HEK293 (cell line): ENCODE results near the gene FOXO3.
"Not testable (repeated sequence)": the region's sequence is repeated elsewhere in the genome, so short reads cannot be mapped to it uniquely, and the experiment has no call there.

ENCODE experiments used
- CTCF ChIA-PET: fragments of 350-600 bp; formaldehyde crosslinking; extraction: SDS; loops from one replicate; lab custom pipeline; 2021; ENCODE audit warnings: antibody characterized with exemption; lab: Yijun Ruan, JAX
- POLR2A ChIA-PET: fragments of 300-600 bp; formaldehyde crosslinking; extraction: SDS; loops from one replicate; lab custom pipeline; 2020; ENCODE audit warnings: antibody characterized with exemption, inconsistent platforms; lab: Yijun Ruan, JAX
- H3K27ac ChIP-seq: fragments of 200-500 bp; sonication (Bioruptor generic); 2 replicates; pipeline ENCODE4 v1.5.1; 2014; ENCODE audit warnings: low read depth, low read length, control low read depth, inconsistent platforms; ENCODE audit errors: extremely low read depth
- H3K36me3 ChIP-seq, 2 experiments: fragments of 200-500 bp in 1 of 2; sonication (Bioruptor generic) in 1 of 2; 1 replicate in 1 of 2; 2 replicates in 1 of 2; pipeline ENCODE4 v1.5.1; 2014 to 2017; ENCODE audit warnings: inconsistent platforms in 2 of 2, low read length in 2 of 2; ENCODE audit not compliant: control insufficient read depth in 2 of 2, insufficient read depth in 1 of 2
- H3K4me1 ChIP-seq: fragments of 200-500 bp; sonication (Bioruptor generic); 2 replicates; pipeline ENCODE4 v1.5.1; 2014; ENCODE audit warnings: mild to moderate bottlenecking, low read length, inconsistent platforms; ENCODE audit not compliant: control insufficient read depth, insufficient read depth
- H3K4me3 ChIP-seq: 2 replicates; pipeline ENCODE4 v1.5.1; 2011; ENCODE audit warnings: low read depth, mild to moderate bottlenecking, control low read depth, low read length, moderate library complexity
- H3K9me3 ChIP-seq: fragments of 200-500 bp; sonication (Bioruptor generic); 2 replicates; pipeline ENCODE4 v1.5.1; 2014; ENCODE audit warnings: low read depth, low read length, inconsistent platforms; ENCODE audit not compliant: control insufficient read depth, insufficient read depth
- ATF2 ChIP-seq: fragments of 450-650 bp; formaldehyde crosslinking; IDR thresholded peaks from 2 replicates; pipeline ENCODE4 v1.5.1; 2016; ENCODE audit warnings: missing biosample characterization, missing genetic modification characterization, low read depth
- BCL11B ChIP-seq: fragments of 450-650 bp; formaldehyde crosslinking; IDR thresholded peaks from 2 replicates; pipeline ENCODE4 v1.5.1; 2016; ENCODE audit warnings: low read depth, missing biosample characterization, missing genetic modification characterization
- GLIS2 ChIP-seq: fragments of 450-650 bp; formaldehyde crosslinking; IDR thresholded peaks from 2 replicates; pipeline ENCODE4 v1.5.1; 2016; ENCODE audit warnings: missing biosample characterization, missing genetic modification characterization
- INSM2 ChIP-seq: fragments of 450-650 bp; formaldehyde crosslinking; IDR thresholded peaks from 2 replicates; pipeline ENCODE4 v1.5.1; 2016; ENCODE audit warnings: missing biosample characterization, missing genetic modification characterization
- KLF1 ChIP-seq: fragments of 450-650 bp; formaldehyde crosslinking; IDR thresholded peaks from 2 replicates; pipeline ENCODE4 v1.5.1; 2016; ENCODE audit warnings: missing biosample characterization, missing genetic modification characterization
- KLF7 ChIP-seq: fragments of 450-650 bp; formaldehyde crosslinking; IDR thresholded peaks from 2 replicates; pipeline ENCODE4 v1.5.1; 2016; ENCODE audit warnings: missing biosample characterization, missing genetic modification characterization, borderline replicate concordance
- SCRT2 ChIP-seq: fragments of 450-650 bp; formaldehyde crosslinking; IDR thresholded peaks from 2 replicates; pipeline ENCODE4 v1.5.1; 2016; ENCODE audit warnings: missing biosample characterization, missing genetic modification characterization
- ZBTB1 ChIP-seq: fragments of 450-650 bp; formaldehyde crosslinking; IDR thresholded peaks from 2 replicates; pipeline ENCODE4 v1.5.1; 2016; ENCODE audit warnings: missing biosample characterization, missing genetic modification characterization
- ZBTB10 ChIP-seq: fragments of 450-650 bp; formaldehyde crosslinking; IDR thresholded peaks from 2 replicates; pipeline ENCODE4 v1.5.1; 2016; ENCODE audit warnings: missing biosample characterization, missing genetic modification characterization
- ZBTB17 ChIP-seq: fragments of 450-650 bp; formaldehyde crosslinking; IDR thresholded peaks from 2 replicates; pipeline ENCODE4 v1.5.1; 2016; ENCODE audit warnings: missing biosample characterization, missing genetic modification characterization
- ZBTB49 ChIP-seq: fragments of 450-650 bp; formaldehyde crosslinking; IDR thresholded peaks from 2 replicates; pipeline ENCODE4 v1.5.1; 2016; ENCODE audit warnings: missing biosample characterization, missing genetic modification characterization, low read depth
- ZEB2 ChIP-seq: fragments of 450-650 bp; formaldehyde crosslinking; IDR thresholded peaks from 2 replicates; pipeline ENCODE4 v1.5.1; 2016; ENCODE audit warnings: missing biosample characterization, missing genetic modification characterization
- ZFP69B ChIP-seq: fragments of 450-650 bp; formaldehyde crosslinking; IDR thresholded peaks from 2 replicates; pipeline ENCODE4 v1.5.1; 2016; ENCODE audit warnings: missing biosample characterization, missing genetic modification characterization
- ZNF10 ChIP-seq: fragments of 450-650 bp; formaldehyde crosslinking; IDR thresholded peaks from 2 replicates; pipeline ENCODE4 v1.5.1; 2017; ENCODE audit warnings: missing biosample characterization, missing genetic modification characterization
- ZNF138 ChIP-seq: fragments of 450-650 bp; formaldehyde crosslinking; IDR thresholded peaks from 2 replicates; pipeline ENCODE4 v1.5.1; 2016; ENCODE audit warnings: missing biosample characterization, missing genetic modification characterization, borderline replicate concordance
- ZNF16 ChIP-seq: fragments of 450-650 bp; formaldehyde crosslinking; IDR thresholded peaks from 2 replicates; pipeline ENCODE4 v1.5.1; 2016; ENCODE audit warnings: low read depth, missing biosample characterization, missing genetic modification characterization
- ZNF169 ChIP-seq: fragments of 450-650 bp; formaldehyde crosslinking; IDR thresholded peaks from 2 replicates; pipeline ENCODE4 v1.5.1; 2016; ENCODE audit warnings: missing biosample characterization, missing genetic modification characterization
- ZNF18 ChIP-seq: fragments of 450-650 bp; formaldehyde crosslinking; IDR thresholded peaks from 2 replicates; pipeline ENCODE4 v1.5.1; 2016; ENCODE audit warnings: missing biosample characterization, missing genetic modification characterization
- ZNF398 ChIP-seq: fragments of 450-650 bp; formaldehyde crosslinking; IDR thresholded peaks from 2 replicates; pipeline ENCODE4 v1.5.1; 2017; ENCODE audit warnings: missing biosample characterization, missing genetic modification characterization
- ZNF404 ChIP-seq: fragments of 450-650 bp; formaldehyde crosslinking; IDR thresholded peaks from 2 replicates; pipeline ENCODE4 v1.5.1; 2017; ENCODE audit warnings: missing biosample characterization, missing genetic modification characterization
- ZNF585B ChIP-seq: fragments of 450-650 bp; formaldehyde crosslinking; IDR thresholded peaks from 2 replicates; pipeline ENCODE4 v1.5.1; 2016; ENCODE audit warnings: missing biosample characterization, missing genetic modification characterization
- ZNF600 ChIP-seq: fragments of 450-650 bp; formaldehyde crosslinking; IDR thresholded peaks from 2 replicates; pipeline ENCODE4 v1.5.1; 2016; ENCODE audit warnings: missing biosample characterization, missing genetic modification characterization
- ZNF626 ChIP-seq: fragments of 450-650 bp; sonication (Bioruptor Pico); formaldehyde crosslinking; IDR thresholded peaks from 2 replicates; pipeline ENCODE4 v1.5.1; 2018; ENCODE audit warnings: missing biosample characterization, missing genetic modification characterization, inconsistent platforms

FOXO3 gene

GRCh38 chr6:108559884-108560462, 744 bp upstream of the FOXO3 start (continued):
- TF ChIP-seq ZNF16 (tag by site-specific recombination) = no peak
- peak; percentile 71; the same call in 1 of the 2 replicates for TF ChIP-seq ZNF398 (tag by site-specific recombination)
- TF ChIP-seq ZBTB10 = no peak
- TF ChIP-seq ZBTB1 = peak; percentile 54; the same call in 1 of the 2 replicates
- peak; percentile 85 for TF ChIP-seq ZBTB17 (tag by site-specific recombination)
- TF ChIP-seq ZNF169 = no peak
- TF ChIP-seq ZNF404 (tag by site-specific recombination) = no peak
- no peak for TF ChIP-seq KLF7 (tag by site-specific recombination)
- no peak; the same call in 1 of the 2 replicates for TF ChIP-seq BCL11B (tag by site-specific recombination)
- TF ChIP-seq ATF2 (tag by site-specific recombination) = peak; percentile 38; the same call in 1 of the 2 replicates
- peak; percentile 97 for TF ChIP-seq SCRT2 (tag by site-specific recombination)
- no peak for TF ChIP-seq ZBTB49 (tag by site-specific recombination)
- peak; percentile 78; the same call in 1 of the 2 replicates for TF ChIP-seq ZNF600 (tag by site-specific recombination)
- TF ChIP-seq ZNF10 = peak; percentile 21; the same call in 1 of the 2 replicates
- no peak for TF ChIP-seq ZNF626 (tag by site-specific recombination)
- no peak for TF ChIP-seq ZNF138 (tag by site-specific recombination)
- no peak for TF ChIP-seq ZNF18 (tag by site-specific recombination)
- TF ChIP-seq GLIS2 (tag by site-specific recombination) = no peak
- peak; percentile 70; the same call in 1 of the 2 replicates for TF ChIP-seq ZFP69B (tag by site-specific recombination)
- TF ChIP-seq ZNF585B (tag by site-specific recombination) = 0 out of 2 replicates have a peak, but pooled peaks have one; percentile 8
- peak; percentile 9 for TF ChIP-seq KLF1 (tag by site-specific recombination)
- TF ChIP-seq ZEB2 (tag by site-specific recombination) = peak; percentile 97
- peak; percentile 49; the same call in 1 of the 2 replicates for TF ChIP-seq INSM2 (tag by site-specific recombination)

- peaks cover 28% of the 10 kb centered on the region for H3K4me1 ChIP-seq
- CTCF ChIA-PET = interaction anchor here (0.6 to 1.3 kb wide), 3 partner anchors 272 to 1531 kb away, joined by 3 to 4 read pairs (median 3); no protein-coding TSS in a partner anchor
- H3K4me3 ChIP-seq = peak overlapping the region; percentile 86
- not testable (repeated sequence) for H3K9me3 ChIP-seq, H3K36me3 ChIP-seq
- peak overlapping the region; percentile 95 for H3K27ac ChIP-seq
- POLR2A ChIA-PET = interaction anchor here (0.6 to 3.2 kb wide), 8 partner anchors 15 to 533 kb away, joined by 4 to 24 read pairs (median 6); partner anchors contain the start of genes ARMC2, CEP57L1 and SESN1
Observed at GRCh38 chr6:108561309-108561647, 561 bp downstream of the FOXO3 start.
